ENCODE results near the gene RAB40B. TPM values are rescaled to one million over a fixed set of nuclear protein-coding genes. Genes with fewer than 3 reads are reported as not detected.

RAB40B gene
- polyA plus RNA-seq, 1 of the 3 experiments (the other 2 are of a cell fraction) = 20.7 TPM

DNA sequence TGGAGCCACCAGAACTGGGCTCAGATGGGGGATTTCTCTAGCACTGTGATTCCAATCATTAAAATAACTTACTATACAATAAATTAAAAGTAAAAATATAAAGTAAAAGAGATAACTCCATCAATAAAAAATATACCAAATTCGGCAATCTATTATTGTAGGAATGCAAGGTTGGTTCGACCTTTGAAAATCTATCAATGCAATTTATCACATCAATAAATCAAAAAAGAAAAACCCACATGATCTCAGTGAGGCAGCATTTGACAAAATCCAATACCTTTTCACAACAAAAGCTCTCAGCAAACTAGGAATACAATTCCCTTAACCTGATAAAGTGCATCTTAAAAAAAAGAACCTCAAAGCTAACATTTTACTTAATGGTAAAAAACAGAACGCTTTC lies 17.0 kb downstream of the RAB40B start:
- ChIA-PET POLR2A (no interaction called here), CTCF (no interaction called here)

More for the DNA sequence above, 17.0 kb downstream of the RAB40B start:
- Histone ChIP-seq H3K9me2 (no peaks in the 10 kb centered on the region), H3F3A (replicated peaks; ENCODE audit: insufficient read depth) (no peaks in the 10 kb centered on the region), H3K9me3 (peaks cover 6% of the 10 kb centered on the region), H3K4me3 (ENCODE audit: low read depth in 2 of 2, low read length in 1 of 2) (no peak overlapping the region), H3K4me1 (ENCODE audit: control insufficient read depth in 1 of 2, insufficient read depth in 2 of 2, low read depth in 1 of 2, low read length in 1 of 2) (no peaks in the 10 kb centered on the region), H3K36me3 (replicated peaks in 1 of 2; ENCODE audit: control insufficient read depth in 1 of 2, insufficient read depth in 2 of 2, low read length in 1 of 2) (no peaks in the 10 kb centered on the region), H3K79me2 (ENCODE audit: insufficient read depth) (no peaks in the 10 kb centered on the region), H4K20me1 (ENCODE audit: insufficient read depth) (no peaks in the 10 kb centered on the region), H2AFZ (ENCODE audit: low read depth) (no peak overlapping the region), H3K9ac (no peak overlapping the region), H3K27ac (ENCODE audit: low read depth in 2 of 2, low read length in 1 of 2) (no peak overlapping the region), H3K4me2 (no peak overlapping the region), H3K27me3 (ENCODE audit: insufficient read depth) (no peaks in the 10 kb centered on the region)
- no peak for DNase-seq
- no peak for TF ChIP-seq FOXJ3 (CRISPR knock-in tag; IDR thresholded peaks at IDR 0.05)
- TF ChIP-seq, protein P1, sequence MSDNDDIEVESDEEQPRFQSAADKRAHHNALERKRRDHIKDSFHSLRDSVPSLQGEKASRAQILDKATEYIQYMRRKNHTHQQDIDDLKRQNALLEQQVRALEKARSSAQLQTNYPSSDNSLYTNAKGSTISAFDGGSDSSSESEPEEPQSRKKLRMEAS (IDR thresholded peaks at IDR 0.05; ENCODE audit: low read depth) = no peak
- TF ChIP-seq RFX5 (IDR thresholded peaks at IDR 0.05; ENCODE audit: low read length) = no peak
- TF ChIP-seq TAF1 (IDR thresholded peaks at IDR 0.05; ENCODE audit: borderline replicate concordance, low read depth, low read length) = no peak
- TF ChIP-seq ELF1 (IDR thresholded peaks at IDR 0.05) = no peak
- TF ChIP-seq MXI1 (IDR thresholded peaks at IDR 0.05; ENCODE audit: low read depth, low read length) = no peak
- TF ChIP-seq, protein P2, sequence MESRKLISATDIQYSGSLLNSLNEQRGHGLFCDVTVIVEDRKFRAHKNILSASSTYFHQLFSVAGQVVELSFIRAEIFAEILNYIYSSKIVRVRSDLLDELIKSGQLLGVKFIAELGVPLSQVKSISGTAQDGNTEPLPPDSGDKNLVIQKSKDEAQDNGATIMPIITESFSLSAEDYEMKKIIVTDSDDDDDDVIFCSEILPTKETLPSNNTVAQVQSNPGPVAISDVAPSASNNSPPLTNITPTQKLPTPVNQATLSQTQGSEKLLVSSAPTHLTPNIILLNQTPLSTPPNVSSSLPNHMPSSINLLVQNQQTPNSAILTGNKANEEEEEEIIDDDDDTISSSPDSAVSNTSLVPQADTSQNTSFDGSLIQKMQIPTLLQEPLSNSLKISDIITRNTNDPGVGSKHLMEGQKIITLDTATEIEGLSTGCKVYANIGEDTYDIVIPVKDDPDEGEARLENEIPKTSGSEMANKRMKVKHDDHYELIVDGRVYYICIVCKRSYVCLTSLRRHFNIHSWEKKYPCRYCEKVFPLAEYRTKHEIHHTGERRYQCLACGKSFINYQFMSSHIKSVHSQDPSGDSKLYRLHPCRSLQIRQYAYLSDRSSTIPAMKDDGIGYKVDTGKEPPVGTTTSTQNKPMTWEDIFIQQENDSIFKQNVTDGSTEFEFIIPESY (IDR thresholded peaks at IDR 0.05; ENCODE audit: borderline replicate concordance, low read depth) = no peak
- no peak for TF ChIP-seq POLR2AphosphoS5 (IDR thresholded peaks at IDR 0.05; ENCODE audit: low read depth, low read length)
- TF ChIP-seq YY1 (IDR thresholded peaks at IDR 0.05; ENCODE audit: low read depth) = no peak
- TF ChIP-seq REST (IDR thresholded peaks at IDR 0.05; ENCODE audit: low read depth, low read length) = no peak
- no peak for TF ChIP-seq EZH2phosphoT487 (IDR thresholded peaks at IDR 0.05; ENCODE audit: borderline replicate concordance, low read depth)
- TF ChIP-seq CHD2 (IDR thresholded peaks at IDR 0.05; ENCODE audit: low read length, partially characterized antibody) = no peak
- no peak for TF ChIP-seq TCF12 (IDR thresholded peaks at IDR 0.05)
- no peak for TF ChIP-seq GATA2 (CRISPR knock-in tag; IDR thresholded peaks at IDR 0.05)
- TF ChIP-seq CTCF (IDR thresholded peaks at IDR 0.05) = no peak
- TF ChIP-seq GABPA (IDR thresholded peaks at IDR 0.05; ENCODE audit: low read depth) = no peak
- TF ChIP-seq EP300 (IDR thresholded peaks at IDR 0.05; ENCODE audit: borderline replicate concordance in 1 of 2, low read depth in 1 of 2, low read length in 1 of 2) = no peak
- TF ChIP-seq NFIC (IDR thresholded peaks at IDR 0.05; ENCODE audit: borderline replicate concordance) = no peak
- TF ChIP-seq SIN3A (IDR thresholded peaks at IDR 0.05; ENCODE audit: borderline replicate concordance, low read depth, low read length) = no peak
- no peak for TF ChIP-seq FOXM1 (IDR thresholded peaks at IDR 0.05; ENCODE audit: low read depth)
- WGBS (ENCODE audit: low lambda C conversion rate) = 84% methylated on average over 3 of the region's 3 CpGs
